NOMO-1 treated with dmso at 0.1 percent for 144 hours (cell line): ENCODE data around the gene UBN2.
"Not testable (repeated sequence)": the region's sequence is repeated elsewhere in the genome, so short reads cannot be mapped to it uniquely, and the experiment has no call there.

Source experiments
- DNase-seq: peaks from one replicate; lab custom pipeline; 2025; ENCODE audit not compliant: unreplicated experiment; lab: John Stamatoyannopoulos, UW

The UBN2 gene

GRCh38 chr7:139294241-139294640 is 63.2 kb downstream of the UBN2 start:
- DNase-seq = no peak

GRCh38 chr7:139294951-139295575 is 64.0 kb downstream of the UBN2 start:
- DNase-seq = no peak

- DNase-seq = no peak
Observed at GRCh38 chr7:139297795-139298194, 66.8 kb downstream of the UBN2 start.

- no peak for DNase-seq
Observed at GRCh38 chr7:139299296-139299695, 68.3 kb downstream of the UBN2 start.

GRCh38 chr7:139300390-139300789 is 69.4 kb downstream of the UBN2 start:
- no peak for DNase-seq

- no peak for DNase-seq
Observed at GRCh38 chr7:139304517-139304916, 73.5 kb downstream of the UBN2 start.

GRCh38 chr7:139317939-139318505 is 87.0 kb downstream of the UBN2 start:
- no peak for DNase-seq

GRCh38 chr7:139321071-139321745 is 90.2 kb downstream of the UBN2 start:
- DNase-seq = no peak

GRCh38 chr7:139324709-139325108 is 93.7 kb downstream of the UBN2 start:
- DNase-seq = not testable (repeated sequence)

GRCh38 chr7:139328375-139328774 is 97.3 kb downstream of the UBN2 start:
- no peak for DNase-seq

- DNase-seq = no peak
Observed at GRCh38 chr7:139329119-139329518, 98.1 kb downstream of the UBN2 start.

- DNase-seq = no peak
Observed at GRCh38 chr7:139330333-139331030, 99.4 kb downstream of the UBN2 start.

- DNase-seq = no peak
Observed at GRCh38 chr7:139332697-139333359, 101.8 kb downstream of the UBN2 start.

- DNase-seq = not testable (repeated sequence)
Observed at GRCh38 chr7:139333443-139333842, 102.4 kb downstream of the UBN2 start.

GRCh38 chr7:139334399-139335150 is 103.5 kb downstream of the UBN2 start:
- no peak for DNase-seq

GRCh38 chr7:139339025-139339424 is 108.0 kb downstream of the UBN2 start:
- DNase-seq = no peak

- no peak for DNase-seq
Observed at GRCh38 chr7:139339698-139340036, 108.6 kb downstream of the UBN2 start.

- DNase-seq = peak; percentile 85
Observed at GRCh38 chr7:139340037-139340807, 109.2 kb downstream of the UBN2 start.

- DNase-seq = no peak
Observed at GRCh38 chr7:139340808-139341057, 109.7 kb downstream of the UBN2 start.

- DNase-seq = peak; percentile 52
Observed at GRCh38 chr7:139341058-139341775, 110.2 kb downstream of the UBN2 start, which contains the start of gene FMC1. FMC1 (plus strand) TSS chr7:139341337; CDS start chr7:139341385, 48 bp downstream.
